GM21447 (cell line): ENCODE results near the gene SCGB1D2.

Experiments
- ATAC-seq: cut with Tn5 transposase; IDR thresholded peaks from one replicate; pipeline ENCODE4 v1.9.1; 2021; ENCODE audit not compliant: unreplicated experiment

SCGB1D2 gene

GRCh38 chr11:62256281-62256680 is 14.2 kb downstream of the SCGB1D2 start:
- ATAC-seq = no peak

GRCh38 chr11:62260261-62260953 is 18.4 kb downstream of the SCGB1D2 start:
- ATAC-seq = no peak

- ATAC-seq = no peak
Observed at GRCh38 chr11:62264004-62264403, 22.0 kb downstream of the SCGB1D2 start.

GRCh38 chr11:62266558-62266957 is 24.5 kb downstream of the SCGB1D2 start:
- no peak for ATAC-seq

- ATAC-seq = no peak
Observed at GRCh38 chr11:62267050-62267449, 25.0 kb downstream of the SCGB1D2 start.

DNA sequence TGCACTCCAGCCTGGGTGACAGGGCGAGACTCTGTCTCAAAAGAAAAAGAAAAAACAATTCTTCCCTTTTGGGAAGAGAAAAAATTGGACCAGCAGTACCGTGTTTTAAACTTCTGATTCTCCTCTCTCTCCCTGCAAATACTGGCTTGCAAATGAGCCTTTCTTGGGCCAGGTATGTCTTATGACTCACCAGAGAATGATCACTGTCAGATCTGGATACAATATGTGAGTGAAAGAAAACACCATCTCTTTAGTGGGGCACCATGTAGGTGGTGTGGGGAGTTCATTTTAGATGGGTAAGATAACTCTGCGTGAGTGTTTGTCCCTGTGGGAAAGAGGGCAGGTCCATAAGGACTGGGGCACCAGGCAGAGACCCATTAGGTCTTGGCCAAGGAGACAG is 25.5 kb downstream of the SCGB1D2 start:
- ATAC-seq = no peak

DNA sequence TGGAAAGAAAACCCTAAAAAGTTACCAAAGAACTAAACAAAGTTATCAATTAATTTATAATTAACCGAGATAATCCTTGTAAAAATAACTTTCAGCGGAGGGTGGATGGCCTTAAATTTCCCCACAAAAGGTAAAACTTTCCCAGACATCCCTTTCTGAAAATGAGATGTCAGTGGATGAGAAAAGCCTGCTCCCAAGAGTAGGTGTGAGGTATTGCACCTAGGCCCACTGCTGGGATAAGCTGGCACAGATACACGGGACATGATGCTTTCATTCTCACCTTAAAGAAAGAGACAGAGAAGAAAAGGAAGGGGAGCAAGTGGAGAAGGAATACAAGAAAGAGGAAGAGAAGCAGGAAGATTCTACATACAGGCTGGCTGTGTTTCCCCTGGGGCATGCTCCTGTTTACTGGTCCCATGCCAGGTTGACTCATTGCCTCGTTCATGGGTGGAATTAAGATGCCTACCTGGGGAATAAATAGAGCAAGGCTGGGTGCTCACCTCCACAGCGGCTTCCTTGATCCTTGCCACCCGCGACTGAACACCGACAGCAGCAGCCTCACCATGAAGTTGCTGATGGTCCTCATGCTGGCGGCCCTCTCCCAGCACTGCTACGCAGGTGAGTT is 27.7 kb downstream of the SCGB1D2 start, which contains the start of gene SCGB2A2:
Gene SCGB2A2, plus strand, starts transcription at position 505 of the 625 bp plus-strand sequence. Its CDS starts 59 bp downstream, at position 564.
- ATAC-seq = no peak

- ATAC-seq = no peak
Observed at GRCh38 chr11:62273284-62273683, 31.2 kb downstream of the SCGB1D2 start.

- ATAC-seq = no peak
Observed at GRCh38 chr11:62273789-62274275, 31.8 kb downstream of the SCGB1D2 start.

DNA sequence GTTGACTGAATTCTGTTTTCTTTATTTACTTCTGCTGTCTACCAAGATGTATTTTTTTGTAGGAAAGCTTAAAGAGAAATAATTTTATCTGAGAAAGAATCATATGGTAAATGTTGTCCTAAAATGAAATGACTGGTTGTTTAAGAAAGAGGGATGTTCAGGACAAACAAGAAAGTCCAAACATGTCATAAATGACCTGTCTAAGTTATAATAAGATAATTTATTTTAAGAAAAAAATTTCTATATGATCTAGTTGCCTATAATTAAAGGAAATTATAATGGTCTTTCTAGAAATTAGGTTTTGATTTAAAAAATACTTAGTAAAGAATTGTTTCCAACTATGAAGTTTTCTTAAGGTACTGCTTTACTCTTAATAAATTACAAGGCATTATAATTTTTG is 38.4 kb downstream of the SCGB1D2 start:
- ATAC-seq = no peak
